Measurements from ENCODE around the gene RUNX2. TPM values are rescaled to one million over a fixed set of nuclear protein-coding genes. Genes with fewer than 3 reads are reported as not detected.

RUNX2 gene
- polyA plus RNA-seq, 1 donor (not counting 4 experiments of a cell fraction or from before 2014, with no cell fraction given): 1.4 TPM

- no peaks in the 10 kb centered on the region for H3K9me3 ChIP-seq (ENCODE audit: control insufficient read depth, low read depth, low read length)
- H3K4me1 ChIP-seq (ENCODE audit: control insufficient read depth, extremely low read depth, insufficient read depth, low read length): peaks cover 9% of the 10 kb centered on the region
- dilution Hi-C loops (cut with MboI; ENCODE audit: extremely low pct_ligation_motif_present, low sequenced_read_pairs): loop anchor here (25.0 kb wide), 1 partner anchor 314 kb away; no protein-coding TSS in a partner anchor
- no peak overlapping the region for H3K4me3 ChIP-seq (ENCODE audit: control insufficient read depth in 2 of 3, extremely low read depth in 1 of 3, insufficient read depth in 2 of 3, low read depth in 1 of 3, low read length in 3 of 3)
- peaks cover 9% of the 10 kb centered on the region for H3K27me3 ChIP-seq (ENCODE audit: control insufficient read depth, extremely low read depth, insufficient read depth, low read length)
- no peaks in the 10 kb centered on the region for H3K79me2 ChIP-seq (ENCODE audit: control insufficient read depth, insufficient read depth, low read length)
- H3K9me1 ChIP-seq (ENCODE audit: control insufficient read depth, extremely low read depth, insufficient read depth, low read length): no peaks in the 10 kb centered on the region
- no peaks in the 10 kb centered on the region for H3K36me3 ChIP-seq (ENCODE audit: control insufficient read depth in 2 of 2, extremely low read depth in 1 of 2, insufficient read depth in 2 of 2, low read length in 2 of 2)
- no peak overlapping the region for H3K4me2 ChIP-seq (ENCODE audit: control insufficient read depth, extremely low read depth, insufficient read depth, low read depth, low read length)
- no peaks in the 10 kb centered on the region for H4K20me1 ChIP-seq (ENCODE audit: control insufficient read depth, extremely low read depth, insufficient read depth, low read length)
- no peak overlapping the region for H3K9ac ChIP-seq (ENCODE audit: control insufficient read depth, extremely low read depth, insufficient read depth, low read length)
- peak; percentile 62 for FAIRE-seq
- TF ChIP-seq EZH2 (IDR thresholded peaks at IDR 0.05; ENCODE audit: low read length) (no peak), CTCF (optimal IDR thresholded peaks at IDR 0.05 in 1 of 3, IDR thresholded peaks at IDR 0.05 in 1 of 3, conservative IDR thresholded peaks at IDR 0.05 in 1 of 3; ENCODE audit: extremely low read depth in 1 of 3, insufficient read depth in 2 of 3, low read length in 3 of 3) (no peak)
- no peak overlapping the region for H2AFZ ChIP-seq (ENCODE audit: control insufficient read depth, low read length)
- H3K27ac ChIP-seq (ENCODE audit: control insufficient read depth, insufficient read depth, low read length): no peak overlapping the region
- peak; percentile 44 for DNase-seq (ENCODE audit: low read depth, low spot score)
Measured at GRCh38 chr6:45398075-45398813, 70.1 kb downstream of the RUNX2 start.

GRCh38 chr6:45400021-45400420, 71.9 kb downstream of the RUNX2 start:
- Histone ChIP-seq H3K79me2 (ENCODE audit: control insufficient read depth, insufficient read depth, low read length) (no peaks in the 10 kb centered on the region), H2AFZ (ENCODE audit: control insufficient read depth, low read length) (no peak overlapping the region), H3K4me3 (ENCODE audit: control insufficient read depth in 2 of 3, extremely low read depth in 1 of 3, insufficient read depth in 2 of 3, low read depth in 1 of 3, low read length in 3 of 3) (no peak overlapping the region), H3K9me1 (ENCODE audit: control insufficient read depth, extremely low read depth, insufficient read depth, low read length) (no peaks in the 10 kb centered on the region), H4K20me1 (ENCODE audit: control insufficient read depth, extremely low read depth, insufficient read depth, low read length) (no peaks in the 10 kb centered on the region), H3K9me3 (ENCODE audit: control insufficient read depth, low read depth, low read length) (no peaks in the 10 kb centered on the region), H3K4me1 (ENCODE audit: control insufficient read depth, extremely low read depth, insufficient read depth, low read length) (peaks cover 9% of the 10 kb centered on the region), H3K4me2 (ENCODE audit: control insufficient read depth, extremely low read depth, insufficient read depth, low read depth, low read length) (no peak overlapping the region), H3K9ac (ENCODE audit: control insufficient read depth, extremely low read depth, insufficient read depth, low read length) (no peak overlapping the region), H3K27ac (ENCODE audit: control insufficient read depth, insufficient read depth, low read length) (no peak overlapping the region), H3K36me3 (ENCODE audit: control insufficient read depth in 2 of 2, extremely low read depth in 1 of 2, insufficient read depth in 2 of 2, low read length in 2 of 2) (no peaks in the 10 kb centered on the region), H3K27me3 (ENCODE audit: control insufficient read depth, extremely low read depth, insufficient read depth, low read length) (peaks cover 9% of the 10 kb centered on the region)
- dilution Hi-C loops (cut with MboI; ENCODE audit: extremely low pct_ligation_motif_present, low sequenced_read_pairs): no loop called here
- DNase-seq (ENCODE audit: low read depth, low spot score): no peak
- TF ChIP-seq EZH2 (IDR thresholded peaks at IDR 0.05; ENCODE audit: low read length) (no peak), CTCF (optimal IDR thresholded peaks at IDR 0.05 in 1 of 3, IDR thresholded peaks at IDR 0.05 in 1 of 3, conservative IDR thresholded peaks at IDR 0.05 in 1 of 3; ENCODE audit: extremely low read depth in 1 of 3, insufficient read depth in 2 of 3, low read length in 3 of 3) (no peak)
- no peak for FAIRE-seq
